Measurements from ENCODE around the gene R3HDML. TPM values are rescaled to one million over a fixed set of nuclear protein-coding genes. Genes with fewer than 3 reads are reported as not detected.
"Not testable (repeated sequence)": the region's sequence is repeated elsewhere in the genome, so short reads cannot be mapped to it uniquely, and the experiment has no call there.

R3HDML gene
- total and polyA plus RNA-seq, 9 donors: not detected

GRCh38 chr20:44343162-44343675, 6.4 kb downstream of the R3HDML start:
- intact Hi-C loops (cut with DNase I): no loop called here
- no peak for DNase-seq

GRCh38 chr20:44344723-44345122, 7.9 kb downstream of the R3HDML start:
- H3K27ac ChIP-seq: no peak overlapping the region
- no peaks in the 10 kb centered on the region for H3K36me3 ChIP-seq
- intact Hi-C loops (cut with DNase I): no loop called here
- H3K4me3 ChIP-seq: no peak overlapping the region
- WGBS, 3 donors: 79 to 87% (median 85%) methylated on average over 4 of the region's 4 CpGs
- no peaks in the 10 kb centered on the region for H3K9me3 ChIP-seq
- H3K4me1 ChIP-seq (ENCODE audit: insufficient read depth): no peaks in the 10 kb centered on the region
- no peak for DNase-seq
- TF ChIP-seq POLR2A (IDR thresholded peaks at IDR 0.05) (no peak), CTCF (IDR thresholded peaks at IDR 0.05) (no peak), EP300 (IDR thresholded peaks at IDR 0.05) (no peak)
- no peaks in the 10 kb centered on the region for H3K27me3 ChIP-seq

More at GRCh38 chr20:44343162-44343675, 6.4 kb downstream of the R3HDML start:
- no peak overlapping the region for H3K27ac ChIP-seq
- WGBS, 3 donors: 53 to 66% (median 53%) methylated on average over 12 of the region's 12 CpGs
- no peaks in the 10 kb centered on the region for H3K36me3 ChIP-seq
- H3K9me3 ChIP-seq: no peaks in the 10 kb centered on the region
- no peaks in the 10 kb centered on the region for H3K27me3 ChIP-seq
- no peaks in the 10 kb centered on the region for H3K4me1 ChIP-seq (ENCODE audit: insufficient read depth)
- no peak for TF ChIP-seq EP300 (IDR thresholded peaks at IDR 0.05)
- TF ChIP-seq CTCF (IDR thresholded peaks at IDR 0.05): no peak
- no peak for TF ChIP-seq POLR2A (IDR thresholded peaks at IDR 0.05)
- no peak overlapping the region for H3K4me3 ChIP-seq

- no peak for TF ChIP-seq CTCF (IDR thresholded peaks at IDR 0.05)
- TF ChIP-seq EP300 (IDR thresholded peaks at IDR 0.05): no peak
- TF ChIP-seq POLR2A (IDR thresholded peaks at IDR 0.05): no peak
- Histone ChIP-seq H3K4me1 (ENCODE audit: insufficient read depth) (no peaks in the 10 kb centered on the region), H3K4me3 (no peak overlapping the region), H3K36me3 (no peaks in the 10 kb centered on the region), H3K9me3 (no peaks in the 10 kb centered on the region), H3K27ac (no peak overlapping the region), H3K27me3 (no peaks in the 10 kb centered on the region)
- no peak for DNase-seq
- WGBS, 3 donors: 92 to 95% (median 93%) methylated on average over 8 of the region's 8 CpGs
- intact Hi-C loops (cut with DNase I): no loop called here
These were observed 8.3 kb downstream of the R3HDML start for GRCh38 chr20:44345147-44345546.

GRCh38 chr20:44345941-44346340, 9.1 kb downstream of the R3HDML start:
- WGBS, 3 donors: 92 to 93% (median 93%) methylated on average over 10 of the region's 10 CpGs
- H3K27me3 ChIP-seq; H3K27ac ChIP-seq; H3K4me1 ChIP-seq (ENCODE audit: insufficient read depth); H3K4me3 ChIP-seq; H3K9me3 ChIP-seq; intact Hi-C loops (cut with DNase I); DNase-seq; H3K36me3 ChIP-seq: not testable (repeated sequence)

GRCh38 chr20:44348168-44348659, 11.4 kb downstream of the R3HDML start:
- H3K36me3 ChIP-seq: no peaks in the 10 kb centered on the region

More at GRCh38 chr20:44348168-44348659, 11.4 kb downstream of the R3HDML start:
- intact Hi-C loops (cut with DNase I): no loop called here
- H3K4me3 ChIP-seq: no peak overlapping the region
- WGBS, 3 donors: 94 to 97% (median 96%) methylated on average over 4 of the region's 4 CpGs
- no peak for DNase-seq
- no peak overlapping the region for H3K27ac ChIP-seq
- H3K4me1 ChIP-seq (ENCODE audit: insufficient read depth): no peaks in the 10 kb centered on the region
- no peaks in the 10 kb centered on the region for H3K27me3 ChIP-seq
- no peaks in the 10 kb centered on the region for H3K9me3 ChIP-seq
- TF ChIP-seq EP300 (IDR thresholded peaks at IDR 0.05): no peak
- no peak for TF ChIP-seq CTCF (IDR thresholded peaks at IDR 0.05)
- no peak for TF ChIP-seq POLR2A (IDR thresholded peaks at IDR 0.05)
